GM12801 (cell line): ENCODE data around the gene MRM3.

Experiments
- TF ChIP-seq, protein P1 (sequence below): IDR thresholded peaks from one replicate; pipeline ENCODE4 v1.5.1; 2011; ENCODE audit warnings: control low read depth; ENCODE audit not compliant: insufficient read length; ENCODE audit errors: extremely low read depth

The MRM3 gene

GRCh38 chr17:743139-743538, 39.0 kb upstream of the MRM3 start:
- TF ChIP-seq, protein P1, sequence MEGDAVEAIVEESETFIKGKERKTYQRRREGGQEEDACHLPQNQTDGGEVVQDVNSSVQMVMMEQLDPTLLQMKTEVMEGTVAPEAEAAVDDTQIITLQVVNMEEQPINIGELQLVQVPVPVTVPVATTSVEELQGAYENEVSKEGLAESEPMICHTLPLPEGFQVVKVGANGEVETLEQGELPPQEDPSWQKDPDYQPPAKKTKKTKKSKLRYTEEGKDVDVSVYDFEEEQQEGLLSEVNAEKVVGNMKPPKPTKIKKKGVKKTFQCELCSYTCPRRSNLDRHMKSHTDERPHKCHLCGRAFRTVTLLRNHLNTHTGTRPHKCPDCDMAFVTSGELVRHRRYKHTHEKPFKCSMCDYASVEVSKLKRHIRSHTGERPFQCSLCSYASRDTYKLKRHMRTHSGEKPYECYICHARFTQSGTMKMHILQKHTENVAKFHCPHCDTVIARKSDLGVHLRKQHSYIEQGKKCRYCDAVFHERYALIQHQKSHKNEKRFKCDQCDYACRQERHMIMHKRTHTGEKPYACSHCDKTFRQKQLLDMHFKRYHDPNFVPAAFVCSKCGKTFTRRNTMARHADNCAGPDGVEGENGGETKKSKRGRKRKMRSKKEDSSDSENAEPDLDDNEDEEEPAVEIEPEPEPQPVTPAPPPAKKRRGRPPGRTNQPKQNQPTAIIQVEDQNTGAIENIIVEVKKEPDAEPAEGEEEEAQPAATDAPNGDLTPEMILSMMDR: no peak

GRCh38 chr17:744937-745336, 37.2 kb upstream of the MRM3 start:
- TF ChIP-seq, protein P1: no peak

GRCh38 chr17:745406-745805, 36.7 kb upstream of the MRM3 start:
- TF ChIP-seq, protein P1: no peak

GRCh38 chr17:746181-746580, 36.0 kb upstream of the MRM3 start:
- TF ChIP-seq, protein P1: no peak

DNA sequence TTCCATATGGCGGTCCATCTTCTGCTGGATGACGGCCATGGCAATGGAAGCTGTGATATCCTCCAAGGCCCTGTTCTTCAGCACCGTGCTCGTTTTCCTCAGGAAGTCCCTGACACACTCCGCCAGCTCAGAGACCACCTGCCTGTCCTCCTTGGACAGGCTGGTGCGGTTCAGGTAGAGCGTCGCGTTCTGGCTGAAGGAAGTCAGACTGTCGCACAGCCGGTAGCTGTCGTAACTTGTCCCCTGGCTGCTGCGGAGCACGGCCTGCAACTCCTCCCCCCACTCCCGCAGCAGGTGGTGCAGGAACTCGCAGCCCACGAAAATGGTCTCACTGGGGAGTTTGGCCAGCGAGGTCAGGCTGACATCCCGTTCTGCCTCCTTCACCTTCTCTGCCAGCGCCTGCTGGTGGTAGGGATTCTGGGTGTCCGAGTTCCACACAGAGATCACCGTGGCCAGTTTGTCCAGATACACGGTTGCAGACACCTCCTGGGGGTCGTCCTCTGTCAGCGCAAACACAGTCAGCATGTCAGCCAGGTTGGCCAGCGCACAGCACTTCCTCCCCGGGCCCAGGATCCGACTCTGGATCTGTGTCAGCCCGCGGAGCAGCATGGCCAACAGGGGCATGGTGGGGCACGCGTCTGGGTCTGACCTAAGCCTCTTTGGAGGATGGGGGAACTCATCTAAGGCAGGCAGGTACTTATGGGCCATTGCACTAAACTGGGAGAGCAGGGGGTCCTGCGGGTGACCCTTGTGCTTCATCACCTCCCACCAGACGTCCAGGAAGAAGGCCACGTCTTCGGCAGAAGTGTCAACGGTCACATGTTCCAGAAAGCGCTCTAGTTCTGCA, 35.1 kb upstream of the MRM3 start:
- TF ChIP-seq, protein P1: no peak

DNA sequence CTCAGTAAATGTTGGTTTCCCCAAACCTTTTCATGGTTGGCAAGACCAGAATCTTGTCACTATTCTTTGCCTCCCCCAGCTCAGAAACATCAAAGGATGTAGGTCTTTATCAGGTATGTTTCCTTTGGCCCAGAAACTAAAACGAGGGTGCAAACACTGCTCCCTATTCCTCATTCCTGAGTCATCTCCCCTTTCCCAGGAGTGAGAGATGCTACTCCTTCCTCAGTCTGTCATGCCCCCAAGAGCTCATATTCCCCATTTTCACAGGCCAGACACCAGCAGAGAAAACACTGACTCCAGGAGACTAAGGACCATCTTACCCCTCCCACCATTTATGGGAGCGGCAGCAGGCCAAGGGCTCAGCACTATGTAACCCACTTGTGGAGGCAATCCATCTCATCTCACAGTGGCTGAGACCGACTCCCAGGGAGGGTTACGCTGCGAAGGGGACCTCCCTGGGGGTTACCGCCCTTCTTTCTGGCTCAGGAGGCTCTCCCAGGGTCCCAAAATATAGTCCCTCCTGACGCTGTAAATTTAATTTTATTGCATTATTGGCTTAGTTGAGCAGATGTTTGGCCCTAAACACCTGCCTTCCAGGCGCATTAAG, 31.6 kb upstream of the MRM3 start:
- TF ChIP-seq, protein P1: no peak

GRCh38 chr17:751269-752001, 30.7 kb upstream of the MRM3 start:
- TF ChIP-seq, protein P1: no peak
